Muscle of arm (tissue), 12 donors: Measurements from ENCODE around the gene CTNND2. TPM values are rescaled to one million over a fixed set of nuclear protein-coding genes. Genes with fewer than 3 reads are reported as not detected.

ENCODE experiments used
- DNase-seq: peaks from one replicate; pipeline ENCODE4 v3.0.0-alpha.2; 2013
- polyA plus RNA-seq, 12 donors: library from polyadenylated mRNA; unstranded; fragments of 120-200 nt; gene quantifications; one replicate each; pipeline ENCODE4 v1.2.1, GENCODE V29; 2013; ENCODE audit not compliant: insufficient read length in 12 of 12

Gene CTNND2
- polyA plus RNA-seq, 12 donors, result 0.45 to 2.2 (median 0.82) TPM; not detected in 2

DNA sequence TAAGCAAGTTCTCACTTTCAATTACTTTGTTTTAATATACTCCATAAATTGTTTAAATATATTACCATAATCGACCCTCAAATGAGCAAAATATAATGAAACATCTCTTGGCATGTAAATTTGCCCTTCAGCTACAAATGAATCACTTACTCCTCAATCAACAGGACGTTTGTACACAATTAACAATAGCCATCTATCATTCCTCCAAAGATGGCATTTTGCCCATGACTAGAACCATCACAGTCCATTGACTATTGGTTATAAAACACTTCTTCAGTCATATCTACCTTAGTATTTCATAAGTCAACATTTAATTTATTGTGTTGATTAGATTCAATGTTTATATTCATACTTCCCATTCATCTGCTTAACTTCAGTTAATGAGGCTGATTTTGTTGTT, 127.2 kb downstream of the CTNND2 start:
- no peak for DNase-seq

DNA sequence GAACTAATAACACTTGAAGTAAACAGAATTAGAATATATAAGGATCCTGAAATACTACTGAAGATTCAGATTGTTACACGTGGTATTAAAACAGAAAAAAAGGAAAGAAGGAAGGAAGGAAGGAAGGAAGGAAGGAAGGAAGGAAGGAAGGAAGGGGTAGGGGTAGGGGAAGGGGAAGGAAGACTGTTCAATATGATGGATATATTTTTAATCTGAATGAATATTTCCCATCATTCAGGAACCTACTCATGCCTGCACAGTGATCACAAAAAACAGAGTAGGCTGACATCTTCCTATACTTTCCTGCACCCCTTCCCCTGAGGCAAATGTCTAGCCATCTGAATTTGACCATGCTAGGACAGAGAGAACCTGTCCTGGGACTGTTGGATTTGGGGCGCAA, 133.9 kb downstream of the CTNND2 start:
- no peak for DNase-seq

DNA sequence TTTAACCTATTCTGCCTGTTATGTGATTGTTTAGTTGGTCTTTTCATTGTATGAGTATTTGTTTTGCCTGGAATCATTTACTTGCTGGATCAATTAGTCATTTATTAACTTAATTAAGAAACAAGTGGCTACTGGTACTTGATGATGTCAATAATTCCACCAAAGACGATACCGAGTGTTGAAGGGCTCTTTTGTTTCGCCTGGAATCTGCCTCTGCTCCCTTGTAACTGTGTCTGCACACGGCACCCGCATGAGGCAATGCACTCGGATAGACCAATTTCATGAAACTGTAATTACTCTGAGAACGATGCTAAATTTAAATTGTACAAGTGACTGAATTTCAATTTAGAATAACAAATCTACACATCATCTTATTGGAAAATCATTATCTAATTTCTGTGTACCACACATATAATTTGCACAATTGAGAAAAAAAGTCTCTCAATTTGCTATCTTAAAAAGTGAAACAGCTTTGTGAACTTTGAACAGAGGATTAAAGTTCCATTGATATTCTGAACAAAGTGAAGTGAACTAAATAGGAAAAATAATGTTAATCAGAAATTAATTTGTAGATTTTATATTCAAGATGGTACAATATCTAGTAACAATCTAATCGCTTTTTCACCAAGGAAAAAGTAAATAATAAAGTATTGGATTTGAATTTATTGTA, 143.2 kb downstream of the CTNND2 start:
- DNase-seq, result no peak

DNA sequence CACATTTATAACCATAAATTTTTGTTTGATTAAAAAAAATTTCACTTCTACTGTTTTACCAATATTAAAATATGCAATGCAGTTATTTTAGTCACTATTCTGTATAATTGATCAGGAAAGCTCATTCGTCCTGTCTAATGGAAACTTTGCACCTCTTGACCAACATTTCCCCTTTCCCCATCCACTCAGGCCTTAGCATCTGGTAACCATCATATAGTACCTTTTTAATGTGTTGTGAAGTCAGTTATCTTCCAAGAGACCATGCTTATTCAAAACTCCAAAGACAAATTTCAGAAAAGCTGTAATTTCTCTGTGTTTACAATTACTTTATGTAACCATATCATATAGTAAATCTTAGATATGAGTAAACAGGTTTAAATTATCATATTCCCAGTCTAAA, 145.9 kb downstream of the CTNND2 start:
- DNase-seq, result no peak

DNA sequence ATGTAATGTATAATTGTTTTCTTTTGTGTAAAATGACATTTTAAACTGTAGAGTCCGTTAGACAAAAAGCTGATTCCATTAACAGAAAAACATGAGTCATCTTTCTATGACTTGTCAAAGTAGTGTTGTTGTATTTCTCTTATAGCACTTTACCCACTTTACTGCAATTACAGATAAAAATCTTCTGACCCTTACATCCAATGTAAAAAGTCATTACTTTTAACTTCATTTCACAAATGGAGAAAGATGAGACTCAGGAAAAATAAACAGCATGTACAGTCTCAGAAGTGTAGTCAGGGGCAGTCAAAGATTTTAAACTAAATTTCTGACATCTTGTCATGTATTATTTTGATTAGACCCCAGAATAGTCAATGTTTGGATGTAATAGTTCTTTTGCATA, 146.6 kb downstream of the CTNND2 start:
- no peak for DNase-seq

DNA sequence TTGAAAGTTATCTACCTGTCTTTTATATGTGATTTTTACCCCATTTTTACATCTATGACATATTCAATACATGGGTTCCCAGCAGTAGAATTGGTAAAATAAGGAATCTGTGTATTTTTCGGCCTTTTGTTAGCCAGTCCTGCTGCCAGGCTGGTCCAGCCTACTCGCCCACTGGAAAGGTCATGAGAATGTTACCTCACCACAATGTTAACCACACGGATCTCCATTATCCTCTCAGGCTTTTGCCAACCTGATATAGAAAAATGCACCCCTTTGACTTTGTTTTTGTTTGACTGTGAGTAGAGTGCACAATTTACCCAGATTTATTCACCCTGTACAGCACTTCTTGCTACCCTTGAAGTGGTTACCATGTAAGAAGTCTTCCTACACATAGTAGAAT, 167.2 kb downstream of the CTNND2 start:
- DNase-seq, result no peak

DNA sequence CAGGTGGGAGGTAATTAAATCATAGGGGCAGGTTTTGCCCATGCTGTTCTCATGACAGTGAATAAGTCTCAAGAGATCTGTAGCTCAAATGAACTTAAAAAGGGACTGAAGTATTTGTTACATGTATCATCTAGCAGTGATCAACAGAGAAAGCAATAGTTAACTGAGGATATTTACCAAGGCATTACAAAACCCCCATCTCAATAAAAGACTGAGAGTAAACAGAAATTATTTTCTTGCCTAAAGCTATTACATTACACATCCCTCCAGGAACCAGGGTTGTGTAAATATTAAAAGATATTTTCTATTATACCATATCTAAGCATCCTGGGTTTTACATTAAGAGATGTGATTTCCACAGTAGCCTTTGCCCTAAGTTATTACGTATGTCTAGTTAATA, 169.9 kb downstream of the CTNND2 start:
- no peak for DNase-seq

DNA sequence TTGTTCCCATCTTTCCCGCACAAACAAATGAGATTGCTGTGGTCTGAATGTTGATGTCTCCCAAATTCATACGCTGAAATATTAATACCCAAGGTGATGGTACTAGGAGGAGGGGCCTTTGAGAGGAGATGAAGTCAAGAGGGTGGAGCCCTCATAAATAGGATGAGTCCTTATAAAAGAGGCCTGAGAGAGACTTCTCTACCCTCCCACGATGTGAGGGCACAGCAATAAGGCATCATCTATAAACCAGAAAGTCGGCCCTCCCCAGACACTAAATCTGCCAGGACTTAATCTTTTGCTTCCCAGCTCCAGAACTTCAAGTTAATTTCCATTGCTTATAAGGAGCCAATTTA, 170.4 kb downstream of the CTNND2 start:
- no peak for DNase-seq

DNA sequence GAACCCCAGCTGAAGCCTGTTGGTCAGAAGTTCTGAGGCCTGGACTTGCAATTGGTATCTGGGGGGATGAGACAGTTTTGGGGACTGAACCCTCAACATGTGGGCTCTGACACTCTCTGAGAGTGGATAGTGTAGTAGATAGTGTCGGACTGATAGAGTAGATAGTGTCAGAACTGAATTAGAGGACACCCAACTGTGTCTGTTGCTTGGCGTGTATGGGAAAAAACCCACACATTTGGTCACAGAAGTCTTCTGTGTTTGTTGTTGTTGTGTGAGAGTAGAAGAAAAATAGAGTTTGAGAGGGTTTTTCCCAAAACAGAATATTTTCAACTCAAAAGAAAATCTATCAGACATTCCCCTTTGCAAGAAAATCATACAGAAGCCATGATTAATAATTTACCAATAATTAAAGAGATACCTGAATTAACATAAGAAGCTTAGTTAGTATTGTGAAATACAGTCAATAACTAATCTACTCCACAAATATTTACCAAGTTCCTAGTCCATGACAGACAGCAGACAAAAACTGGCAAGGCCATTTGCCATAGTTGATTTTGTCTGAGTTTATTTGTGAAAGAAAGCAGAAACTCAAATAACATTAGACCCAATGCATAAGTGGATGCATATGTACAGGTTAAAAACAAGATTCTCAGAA, 170.9 kb downstream of the CTNND2 start:
- DNase-seq, result no peak

DNA sequence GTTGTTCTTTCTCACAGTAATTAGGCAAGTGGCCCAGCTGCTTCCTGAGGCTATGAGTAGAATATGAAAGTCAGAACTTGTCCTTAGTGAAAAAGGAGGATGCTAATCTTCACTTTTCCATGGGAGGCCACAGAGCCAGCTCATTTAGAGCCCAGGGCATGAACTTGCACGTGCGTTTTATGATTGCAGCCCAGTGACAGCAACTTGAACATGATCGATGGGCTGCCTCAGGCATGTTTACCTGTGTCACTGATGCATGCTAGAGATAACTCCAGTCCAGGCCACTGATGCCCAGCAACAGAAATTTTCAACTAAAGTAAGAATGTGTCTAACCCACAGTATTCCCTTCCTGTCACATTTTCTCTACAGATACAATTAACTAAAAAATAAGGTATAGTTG, 179.3 kb downstream of the CTNND2 start:
- no peak for DNase-seq

DNA sequence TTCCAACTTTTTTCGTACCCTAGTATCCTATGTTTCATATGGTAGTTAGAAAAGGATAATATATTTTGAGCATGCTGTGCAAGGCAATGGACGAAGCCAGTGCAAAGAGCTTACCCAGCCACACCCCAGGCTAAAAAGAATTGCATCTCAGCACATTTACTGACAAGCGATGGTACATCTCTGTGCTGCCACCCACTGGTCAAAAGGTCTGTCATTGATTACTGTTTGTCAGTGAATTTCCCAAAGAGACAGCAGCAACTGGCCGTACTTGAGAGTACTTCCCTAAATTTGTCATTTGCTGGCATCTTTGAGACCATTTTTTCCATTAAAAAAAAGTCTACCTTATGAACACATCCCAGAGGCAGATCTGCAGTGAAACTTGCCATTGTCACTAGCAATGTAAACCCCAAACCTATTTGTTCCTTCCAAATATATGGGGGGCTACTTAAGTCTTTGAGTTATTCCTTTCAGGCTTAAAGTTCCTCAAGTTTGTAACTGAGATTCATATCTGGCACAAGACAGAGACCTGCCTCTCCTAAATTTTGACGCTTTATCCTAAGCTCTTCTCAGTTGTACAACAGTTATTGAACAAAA, 184.3 kb downstream of the CTNND2 start:
- peak; percentile 25 for DNase-seq

DNA sequence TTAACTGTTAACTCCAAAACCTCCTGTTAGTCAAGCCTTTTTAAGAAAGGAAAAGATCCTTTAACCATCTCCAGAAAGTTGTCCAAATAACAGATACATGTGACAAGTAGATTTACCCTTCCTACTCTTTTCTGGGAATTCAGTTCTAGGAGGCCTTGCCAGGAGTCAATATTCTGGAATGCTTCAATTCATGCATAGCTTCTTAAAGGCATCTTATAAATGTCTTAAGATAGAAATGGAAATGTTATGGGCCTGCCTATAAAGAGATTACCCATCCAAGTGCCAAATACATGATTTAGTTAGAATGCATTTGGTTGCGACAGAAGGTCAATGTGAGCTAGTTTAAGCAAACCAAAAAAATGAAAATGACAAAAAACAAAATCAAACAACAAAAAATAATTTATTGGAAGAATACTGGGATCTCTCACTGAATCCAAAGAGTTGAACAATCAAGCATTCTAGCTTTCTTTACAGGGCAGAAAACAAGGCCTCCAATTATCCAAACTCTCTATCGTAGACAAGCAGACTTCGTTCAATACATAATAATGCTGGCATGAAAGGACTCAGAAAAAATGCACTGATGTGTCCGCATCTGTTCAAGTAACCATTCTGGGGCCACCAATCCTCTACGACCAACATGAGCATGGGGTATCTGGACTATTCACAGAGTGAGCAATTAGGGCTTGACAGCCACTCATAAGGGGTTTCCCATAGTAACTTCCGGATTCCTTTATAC, 188.6 kb downstream of the CTNND2 start:
- DNase-seq, result no peak

DNA sequence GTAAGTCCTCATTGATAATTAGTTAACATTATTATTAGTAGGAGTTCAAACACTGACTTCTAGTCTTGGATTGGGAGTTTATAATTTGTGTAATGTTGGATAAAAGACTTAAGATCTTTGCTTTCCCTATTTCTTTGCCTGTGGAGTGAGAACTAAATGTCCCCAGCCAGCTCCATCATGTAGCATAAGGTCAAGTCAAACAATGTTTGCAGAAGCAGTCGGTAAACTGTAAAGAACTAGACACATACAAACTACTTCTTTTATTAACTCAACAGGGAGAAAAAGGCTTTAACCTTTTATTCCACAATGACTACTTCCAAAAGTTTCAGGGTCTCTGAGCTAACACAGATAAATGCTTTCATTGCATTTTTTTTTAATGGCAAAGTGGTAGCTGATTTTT, 192.3 kb downstream of the CTNND2 start:
- DNase-seq, result no peak

DNA sequence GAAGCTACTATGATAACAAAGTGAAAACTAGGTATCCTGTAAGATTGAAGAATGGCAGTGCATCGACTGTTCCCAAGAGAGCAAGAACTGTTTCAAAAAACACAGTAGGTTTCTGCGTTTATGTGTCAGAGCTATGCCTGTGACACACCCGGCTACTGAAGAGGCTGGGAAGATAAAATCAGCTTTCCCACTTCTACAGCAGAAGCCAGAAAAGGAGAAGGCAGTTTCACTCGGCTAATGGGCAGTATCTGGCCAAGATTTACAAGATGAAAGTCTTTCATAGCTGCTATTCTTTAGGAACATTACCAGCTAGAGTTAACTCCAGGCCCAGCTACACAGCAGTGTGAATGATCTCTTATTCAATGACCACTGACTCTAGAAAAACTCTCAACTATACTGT, 195.2 kb downstream of the CTNND2 start:
- DNase-seq, result no peak

DNA sequence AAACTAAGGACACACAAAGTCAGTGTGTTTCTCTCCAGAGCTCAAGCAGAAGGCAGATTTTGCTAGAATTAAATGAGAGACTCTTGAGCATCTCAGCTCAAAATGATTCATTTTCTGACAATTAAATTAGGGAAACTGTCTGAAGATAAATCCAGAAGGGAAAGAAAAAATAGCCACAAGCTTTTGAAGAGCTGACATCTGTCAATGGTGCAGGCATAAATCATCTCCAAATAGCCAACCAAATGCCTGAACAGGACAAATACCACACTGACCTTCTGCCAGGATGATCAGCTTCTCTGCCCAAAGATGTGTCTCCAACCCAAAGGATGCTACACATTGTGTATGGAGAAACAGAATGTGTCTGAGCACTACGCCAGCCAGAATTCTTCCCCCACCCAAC, 199.3 kb downstream of the CTNND2 start:
- DNase-seq, result no peak

DNA sequence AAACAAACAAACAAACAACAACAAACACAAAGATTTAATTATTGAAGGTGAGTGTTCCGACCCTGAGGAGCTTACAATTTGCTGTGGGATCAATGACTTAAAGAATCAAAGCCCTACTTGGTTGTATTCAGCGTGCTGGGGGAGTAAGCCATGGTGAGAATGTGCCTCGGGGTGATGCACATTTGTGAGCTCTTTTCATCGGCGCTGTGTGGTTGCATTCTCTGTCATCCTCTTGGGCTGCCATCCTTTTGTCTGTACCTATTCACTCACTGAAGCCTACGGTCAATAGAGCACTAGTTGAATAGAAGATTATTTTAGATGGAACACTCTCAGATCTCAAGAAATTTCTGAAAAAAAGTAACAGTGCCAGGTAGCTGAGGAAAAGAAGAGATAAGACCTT, 203.9 kb downstream of the CTNND2 start:
- no peak for DNase-seq

DNA sequence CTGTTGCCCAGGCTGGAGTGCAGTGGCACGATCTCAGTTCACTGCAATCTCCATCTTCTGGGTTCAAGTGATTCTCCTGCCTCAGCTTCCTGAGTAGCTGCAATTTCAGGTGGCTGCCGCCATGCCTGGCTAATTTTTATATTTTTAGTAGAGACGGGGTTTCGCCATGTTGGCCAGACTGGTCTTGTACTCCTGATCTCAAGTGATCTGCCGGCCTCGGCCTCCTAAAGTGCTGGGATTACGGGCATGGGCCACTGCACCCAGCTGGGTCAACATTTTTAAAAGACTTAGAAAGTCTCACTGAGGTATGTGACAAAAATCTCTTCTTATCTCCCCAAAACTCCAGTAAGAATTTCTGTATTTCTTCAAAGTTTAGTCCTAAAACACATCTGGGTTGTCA, 211.6 kb downstream of the CTNND2 start:
- no peak for DNase-seq

DNA sequence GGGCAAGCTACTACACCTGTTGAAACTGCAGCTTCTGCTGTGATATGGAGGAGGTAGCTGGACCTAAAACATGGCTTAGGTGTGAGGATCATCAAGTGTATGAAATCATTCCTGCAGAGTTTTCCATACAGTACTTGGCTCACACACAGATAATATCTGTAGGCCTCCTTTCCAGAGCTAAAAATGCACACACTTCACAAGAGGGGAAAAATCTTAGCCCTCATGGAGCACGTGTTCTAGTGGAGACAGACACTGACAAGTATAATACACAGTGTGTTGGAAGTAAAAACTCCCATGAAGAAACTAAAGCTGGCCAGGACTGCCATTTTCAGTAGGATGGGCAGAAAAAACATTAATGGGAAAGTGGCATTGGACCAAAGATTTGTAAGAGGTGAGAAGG, 216.7 kb downstream of the CTNND2 start:
- DNase-seq, result no peak

DNA sequence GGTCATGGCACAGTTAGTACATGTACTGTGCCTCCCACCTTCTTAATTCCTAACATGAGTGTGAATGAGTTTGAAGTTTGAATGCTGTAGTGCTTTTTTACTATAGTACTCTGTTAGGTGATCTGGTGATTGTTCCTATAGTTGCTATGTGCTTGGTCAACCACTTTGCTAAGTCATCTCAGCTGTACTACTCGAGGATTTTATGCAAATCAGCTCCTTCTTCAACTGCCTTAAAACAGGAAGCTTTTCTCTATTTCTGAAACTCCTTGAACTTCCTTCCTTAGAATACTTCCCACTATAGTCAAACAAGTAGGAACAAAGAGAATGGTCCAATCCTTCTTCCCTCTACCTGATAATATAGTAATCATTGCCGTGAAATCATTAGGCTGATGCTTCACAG, 219.6 kb downstream of the CTNND2 start:
- no peak for DNase-seq

DNA sequence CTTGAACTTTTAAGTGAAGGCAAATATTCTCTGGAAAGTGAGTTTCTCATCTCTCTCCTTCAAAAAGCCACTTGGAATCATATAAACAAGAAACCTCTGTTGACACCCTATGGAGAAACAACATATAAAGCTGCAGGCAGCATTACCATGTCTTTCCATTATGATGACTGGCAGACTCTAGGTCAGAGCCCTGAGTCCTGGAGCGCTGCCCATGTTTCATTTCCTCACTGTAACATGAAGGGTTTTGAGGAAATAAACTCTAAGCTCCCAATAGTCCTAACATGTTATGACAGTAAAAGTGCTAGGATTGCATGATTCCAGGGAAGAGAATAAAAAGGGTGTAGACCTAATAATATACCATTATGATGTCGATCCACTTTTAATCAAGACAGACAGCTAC, 220.6 kb downstream of the CTNND2 start:
- peak; percentile 3 for DNase-seq

DNA sequence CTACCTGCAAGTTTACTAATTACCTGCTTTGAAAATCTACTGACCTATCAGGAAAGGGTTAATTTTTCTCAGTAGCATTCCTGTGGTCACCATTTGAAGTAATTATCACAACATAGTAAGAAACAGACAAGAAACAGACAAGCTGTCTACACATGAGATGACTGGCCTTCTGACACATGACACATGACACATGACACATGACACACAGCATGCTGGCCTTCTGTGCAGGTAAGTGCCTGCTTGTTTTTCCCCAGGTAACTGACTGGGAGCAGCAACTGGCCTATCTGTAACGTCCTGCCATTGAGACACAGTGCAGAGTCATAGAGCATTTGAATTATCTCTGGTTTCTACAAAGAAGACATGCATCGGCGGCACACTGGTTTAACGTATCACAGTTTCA, 222.4 kb downstream of the CTNND2 start:
- DNase-seq, result no peak

DNA sequence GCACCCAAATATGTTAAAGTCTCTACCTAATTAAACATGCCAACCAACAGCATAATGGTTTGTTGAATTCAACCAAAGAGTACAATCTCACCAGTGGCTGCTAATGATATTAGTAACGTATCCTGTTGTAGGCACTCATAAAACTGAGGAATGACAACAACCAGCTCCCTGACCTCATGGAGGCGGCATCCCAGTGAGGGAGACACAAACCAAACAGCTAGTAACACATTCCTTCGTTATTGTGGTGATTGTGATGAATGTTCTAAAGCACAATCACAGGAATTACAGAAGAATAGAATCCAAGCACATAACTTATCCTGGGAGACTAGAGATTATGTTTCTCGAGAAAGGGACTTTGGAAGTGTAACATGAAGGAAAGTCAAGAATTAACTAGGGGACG, 224.6 kb downstream of the CTNND2 start:
- DNase-seq, result no peak

DNA sequence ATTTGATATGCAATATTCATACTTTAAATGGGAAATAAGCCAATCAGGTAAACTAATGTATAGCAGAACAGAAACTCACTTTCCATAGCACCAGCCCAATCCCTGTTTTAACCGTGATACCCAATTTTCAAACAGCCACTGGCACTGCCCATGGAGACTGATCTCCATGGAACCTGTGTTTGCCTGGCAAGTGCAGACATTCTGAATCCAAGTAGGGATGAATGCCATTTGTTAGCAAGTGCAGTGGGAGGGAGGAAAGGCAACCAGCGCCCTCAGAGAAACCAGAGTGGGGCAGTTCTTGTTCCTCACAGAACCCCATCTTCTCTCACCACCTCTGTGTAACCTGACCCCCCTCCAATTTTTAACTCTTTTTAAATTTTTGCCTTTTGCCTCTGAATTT, 229.1 kb downstream of the CTNND2 start:
- no peak for DNase-seq
